Panc1 (cell line): ENCODE results near the gene FABP7. TPM values are rescaled to one million over a fixed set of nuclear protein-coding genes. Genes with fewer than 3 reads are reported as not detected.

Experiments
- ATAC-seq: fragments of 200-7000 bp; cut with Tn5 transposase; 2 replicates; pipeline ENCODE4 v1.9.1; 2020; ENCODE audit warnings: mild to moderate bottlenecking, moderate library complexity
- BruUV-seq: library from RNA; stranded (reverse); fragments of 400-500 nt; replicated peaks from 2 replicates; lab custom pipeline; 2021; lab: Mats Ljungman, UMichigan
- CTCF ChIA-PET: fragments of 300-600 bp; sonication (Branson Sonifier 250); formaldehyde crosslinking; loops from one replicate; lab custom pipeline; 2022; ENCODE audit warnings: antibody characterized with exemption; lab: Charles Lee
- POLR2A ChIA-PET: fragments of 300-600 bp; sonication (Branson Sonifier 250); formaldehyde crosslinking; loops from one replicate; lab custom pipeline; 2022; ENCODE audit warnings: antibody characterized with exemption; lab: Charles Lee
- DNase-seq: peaks from one replicate; pipeline ENCODE4 v3.0.0-alpha.2; 2010; ENCODE audit warnings: low read depth, low spot score
- H3K27ac ChIP-seq: 2 replicates; pipeline ENCODE4 v1.5.1; 2011; ENCODE audit warnings: mild to moderate bottlenecking, low read length, inconsistent platforms
- H3K27me3 ChIP-seq: fragments of 200-500 bp; sonication (Bioruptor generic); 2 replicates; pipeline ENCODE4 v1.6.0; 2014; ENCODE audit warnings: low read length, inconsistent platforms; ENCODE audit not compliant: control insufficient read depth, insufficient read depth
- H3K36me3 ChIP-seq: fragments of 200-500 bp; sonication (Bioruptor generic); 2 replicates; pipeline ENCODE4 v1.5.1; 2014; ENCODE audit warnings: inconsistent platforms, mild to moderate bottlenecking, low read length, moderate library complexity; ENCODE audit not compliant: control insufficient read depth, insufficient read depth
- H3K4me1 ChIP-seq: 2 replicates; pipeline ENCODE4 v1.5.1; 2011; ENCODE audit warnings: inconsistent platforms, mild to moderate bottlenecking, low read length, moderate library complexity; ENCODE audit not compliant: control insufficient read depth, insufficient read depth
- H3K4me3 ChIP-seq, 2 experiments: 2 replicates each; pipeline ENCODE4 v1.5.1; 2011 to 2012; ENCODE audit warnings: low read depth in 2 of 2, low read length in 2 of 2, mild to moderate bottlenecking in 2 of 2, inconsistent platforms in 1 of 2, moderate library complexity in 1 of 2
- H3K9me3 ChIP-seq: fragments of 200-500 bp; sonication (Bioruptor generic); 2 replicates; pipeline ENCODE4 v1.5.1; 2014; ENCODE audit warnings: low read depth, mild to moderate bottlenecking, inconsistent platforms, low read length, moderate library complexity; ENCODE audit not compliant: control insufficient read depth, insufficient read depth
- POLR2AphosphoS5 ChIP-seq: IDR thresholded peaks from 2 replicates; pipeline ENCODE4 v1.6.1; 2012; ENCODE audit warnings: mild to moderate bottlenecking, low read depth, low read length, moderate library complexity
- REST ChIP-seq, 2 experiments: IDR thresholded peaks; 2 replicates each; pipeline ENCODE4 v1.6.1; 2011 to 2012; ENCODE audit warnings: low read depth in 2 of 2, control low read depth in 1 of 2, low read length in 1 of 2, mild to moderate bottlenecking in 1 of 2, moderate library complexity in 1 of 2; ENCODE audit not compliant: insufficient read depth in 1 of 2
- SIN3A ChIP-seq: IDR thresholded peaks from 2 replicates; pipeline ENCODE4 v1.6.1; 2012; ENCODE audit warnings: low read depth, mild to moderate bottlenecking, low read length, moderate library complexity, borderline replicate concordance; ENCODE audit not compliant: insufficient read depth
- TCF7L2 ChIP-seq: IDR thresholded peaks from 2 replicates; pipeline ENCODE4 v1.6.1; 2011; ENCODE audit warnings: mild to moderate bottlenecking, low read depth, low read length, inconsistent platforms
- in situ Hi-C: cut with HindIII; loops from 2 replicates; pipeline ENCODE4 v1.10.0; 2016; ENCODE audit warnings: low sequenced_read_pairs, low pct_unique_long_range_greater_than_20kb
- intact Hi-C: fragments of 100-400 bp; cut with micrococcal nuclease; formaldehyde crosslinking; loops from one replicate; pipeline ENCODE4 v1.10.0; 2022; ENCODE audit not compliant: unreplicated experiment
- total RNA-seq: library from RNA; stranded (reverse); gene quantifications from one replicate; pipeline ENCODE4 v1.2.1, GENCODE V29; 2021; ENCODE audit not compliant: unreplicated experiment
- TF ChIP-seq, protein P1 (sequence below): fragments of 450-650 bp; IDR thresholded peaks from 2 replicates; pipeline ENCODE4 v1.5.1; 2017; ENCODE audit warnings: mild to moderate bottlenecking

Gene FABP7
- total RNA-seq, 1 experiment from 2014 or later: not detected

- no TSS peak for BruUV-seq
- Histone ChIP-seq H3K36me3 (no peaks in the 10 kb centered on the region), H3K27ac (no peak overlapping the region), H3K27me3 (peaks cover 5% of the 10 kb centered on the region; the same call in 1 of the 2 replicates), H3K4me3 (no peak overlapping the region), H3K4me1 (no peaks in the 10 kb centered on the region), H3K9me3 (no peaks in the 10 kb centered on the region)
- intact Hi-C loops: no loop called here
- ChIA-PET POLR2A (no interaction called here), CTCF (no interaction called here)
- in situ Hi-C loops: no loop called here
- TF ChIP-seq REST (IDR thresholded peaks at IDR 0.05; ENCODE audit: insufficient read depth in 1 of 2, low read depth in 2 of 2, low read length in 1 of 2) (no peak), TCF7L2 (no peak), POLR2AphosphoS5 (no peak), SIN3A (no peak)
- TF ChIP-seq, protein P1, sequence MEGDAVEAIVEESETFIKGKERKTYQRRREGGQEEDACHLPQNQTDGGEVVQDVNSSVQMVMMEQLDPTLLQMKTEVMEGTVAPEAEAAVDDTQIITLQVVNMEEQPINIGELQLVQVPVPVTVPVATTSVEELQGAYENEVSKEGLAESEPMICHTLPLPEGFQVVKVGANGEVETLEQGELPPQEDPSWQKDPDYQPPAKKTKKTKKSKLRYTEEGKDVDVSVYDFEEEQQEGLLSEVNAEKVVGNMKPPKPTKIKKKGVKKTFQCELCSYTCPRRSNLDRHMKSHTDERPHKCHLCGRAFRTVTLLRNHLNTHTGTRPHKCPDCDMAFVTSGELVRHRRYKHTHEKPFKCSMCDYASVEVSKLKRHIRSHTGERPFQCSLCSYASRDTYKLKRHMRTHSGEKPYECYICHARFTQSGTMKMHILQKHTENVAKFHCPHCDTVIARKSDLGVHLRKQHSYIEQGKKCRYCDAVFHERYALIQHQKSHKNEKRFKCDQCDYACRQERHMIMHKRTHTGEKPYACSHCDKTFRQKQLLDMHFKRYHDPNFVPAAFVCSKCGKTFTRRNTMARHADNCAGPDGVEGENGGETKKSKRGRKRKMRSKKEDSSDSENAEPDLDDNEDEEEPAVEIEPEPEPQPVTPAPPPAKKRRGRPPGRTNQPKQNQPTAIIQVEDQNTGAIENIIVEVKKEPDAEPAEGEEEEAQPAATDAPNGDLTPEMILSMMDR: no peak
- ATAC-seq: no peak
- no peak for DNase-seq
Observed at GRCh38 chr6:122829456-122829855, 49.9 kb downstream of the FABP7 start.

- no peaks in the 10 kb centered on the region for H3K36me3 ChIP-seq
- in situ Hi-C loops: no loop called here
- no peak overlapping the region for H3K27ac ChIP-seq
- BruUV-seq: no TSS peak
- no peaks in the 10 kb centered on the region for H3K9me3 ChIP-seq
- no peak overlapping the region for H3K4me3 ChIP-seq
- POLR2A ChIA-PET: no interaction called here
- ATAC-seq (no peak), DNase-seq (no peak)
- intact Hi-C loops: no loop called here
- H3K4me1 ChIP-seq: no peaks in the 10 kb centered on the region
- peaks cover 7% of the 10 kb centered on the region; the same call in 1 of the 2 replicates for H3K27me3 ChIP-seq
- TF ChIP-seq POLR2AphosphoS5: no peak
- CTCF ChIA-PET: no interaction called here
Observed at GRCh38 chr6:122831511-122831910, 52.0 kb downstream of the FABP7 start.

- BruUV-seq: no TSS peak
- TF ChIP-seq, protein P1: no peak
- TF ChIP-seq TCF7L2 (no peak), REST (IDR thresholded peaks at IDR 0.05; ENCODE audit: insufficient read depth in 1 of 2, low read depth in 2 of 2, low read length in 1 of 2) (no peak), POLR2AphosphoS5 (no peak)
- H3K36me3 ChIP-seq: no peaks in the 10 kb centered on the region
- peaks cover 7% of the 10 kb centered on the region; the same call in 1 of the 2 replicates for H3K27me3 ChIP-seq
- in situ Hi-C loops (no loop called here), intact Hi-C loops (no loop called here)
- no peaks in the 10 kb centered on the region for H3K9me3 ChIP-seq
- no peak for ATAC-seq
- H3K4me1 ChIP-seq: no peaks in the 10 kb centered on the region
- POLR2A ChIA-PET: interaction anchor here (0.6 kb wide), 1 partner anchor 193 kb away, joined by 3 read pairs; no protein-coding TSS in a partner anchor
- H3K27ac ChIP-seq: no peak overlapping the region
- CTCF ChIA-PET: no interaction called here
- H3K4me3 ChIP-seq: no peak overlapping the region
- no peak for DNase-seq
Observed at GRCh38 chr6:122832459-122832858, 52.9 kb downstream of the FABP7 start.
